OCI-LY3 (cell line): ENCODE data around the gene HIPK2.

Source experiments
- H2AFZ ChIP-seq: fragments of 200-600, 300-600 bp; shearing (Covaris generic); 2 replicates; pipeline ENCODE4 v1.6.0; 2014; ENCODE audit warnings: antibody characterized with exemption, low read depth, low read length
- H3K27ac ChIP-seq: fragments of 200-600, 300-600 bp; sonication (generic); 2 replicates; pipeline ENCODE4 v1.5.1; 2014; ENCODE audit warnings: mild to moderate bottlenecking, low read length, moderate library complexity, mixed read lengths
- H3K27me3 ChIP-seq: fragments of 200-600, 300-600 bp; sonication (generic); 2 replicates; pipeline ENCODE4 v1.6.1; 2014; ENCODE audit warnings: low read depth, low read length, mixed read lengths
- H3K36me3 ChIP-seq: fragments of 200-600, 300-600 bp; sonication (generic); replicated peaks from 2 replicates; pipeline ENCODE3; 2014; ENCODE audit warnings: low read depth, low read length, mixed read lengths
- H3K4me1 ChIP-seq: fragments of 300-600, 200-600 bp; sonication (generic); 2 replicates; pipeline ENCODE4 v1.6.1; 2014; ENCODE audit warnings: low read length, mixed read lengths
- H3K4me2 ChIP-seq: fragments of 200-600, 300-600 bp; sonication (generic); 2 replicates; pipeline ENCODE4 v1.6.1; 2014; ENCODE audit warnings: low read length, mixed read lengths
- H3K4me3 ChIP-seq: fragments of 300-600, 200-600 bp; sonication (generic); 2 replicates; pipeline ENCODE4 v1.5.1; 2014; ENCODE audit warnings: antibody characterized with exemption, mild to moderate bottlenecking, low read length, moderate library complexity
- H3K79me2 ChIP-seq: fragments of 300-600, 200-600 bp; shearing (Covaris generic); 2 replicates; pipeline ENCODE4 v1.6.1; 2014; ENCODE audit warnings: mild to moderate bottlenecking, low read length, mixed read lengths
- H3K9ac ChIP-seq: fragments of 300-600, 200-600 bp; shearing (Covaris generic); 2 replicates; pipeline ENCODE4 v1.6.0; 2014; ENCODE audit warnings: mild to moderate bottlenecking, low read length, moderate library complexity
- H3K9me3 ChIP-seq: fragments of 200-600, 300-600 bp; shearing (Covaris generic); 2 replicates; pipeline ENCODE4 v1.6.1; 2014; ENCODE audit warnings: low read length, mixed read lengths; ENCODE audit not compliant: insufficient read depth
- H4K20me1 ChIP-seq: fragments of 200-600, 300-600 bp; sonication (generic); 2 replicates; pipeline ENCODE4 v1.6.1; 2016; ENCODE audit warnings: low read length, mixed read lengths; ENCODE audit not compliant: insufficient read depth
- EZH2phosphoT487 ChIP-seq: fragments of 200-600 bp; shearing (Covaris generic); IDR thresholded peaks from 2 replicates; pipeline ENCODE4 v1.6.1; 2018; ENCODE audit warnings: antibody characterized with exemption, mixed run types, low read depth
- TF ChIP-seq, protein P1 (sequence below): fragments of 200-600, 300-600 bp; sonication (generic); IDR thresholded peaks from 2 replicates; pipeline ENCODE4 v1.5.1; 2014; ENCODE audit warnings: antibody characterized with exemption, low read length, low read depth

HIPK2 gene

GRCh38 chr7:139534096-139534495 is 243.7 kb downstream of the HIPK2 start:
- Histone ChIP-seq H3K36me3 (no peaks in the 10 kb centered on the region), H4K20me1 (no peaks in the 10 kb centered on the region), H3K27me3 (peaks cover 16% of the 10 kb centered on the region; the same call in 1 of the 2 replicates), H3K79me2 (no peaks in the 10 kb centered on the region), H3K4me3 (no peak overlapping the region), H3K9me3 (no peaks in the 10 kb centered on the region), H3K27ac (no peak overlapping the region), H3K9ac (no peak overlapping the region), H2AFZ (no peak overlapping the region), H3K4me2 (no peak overlapping the region), H3K4me1 (no peaks in the 10 kb centered on the region)
- TF ChIP-seq, protein P1, sequence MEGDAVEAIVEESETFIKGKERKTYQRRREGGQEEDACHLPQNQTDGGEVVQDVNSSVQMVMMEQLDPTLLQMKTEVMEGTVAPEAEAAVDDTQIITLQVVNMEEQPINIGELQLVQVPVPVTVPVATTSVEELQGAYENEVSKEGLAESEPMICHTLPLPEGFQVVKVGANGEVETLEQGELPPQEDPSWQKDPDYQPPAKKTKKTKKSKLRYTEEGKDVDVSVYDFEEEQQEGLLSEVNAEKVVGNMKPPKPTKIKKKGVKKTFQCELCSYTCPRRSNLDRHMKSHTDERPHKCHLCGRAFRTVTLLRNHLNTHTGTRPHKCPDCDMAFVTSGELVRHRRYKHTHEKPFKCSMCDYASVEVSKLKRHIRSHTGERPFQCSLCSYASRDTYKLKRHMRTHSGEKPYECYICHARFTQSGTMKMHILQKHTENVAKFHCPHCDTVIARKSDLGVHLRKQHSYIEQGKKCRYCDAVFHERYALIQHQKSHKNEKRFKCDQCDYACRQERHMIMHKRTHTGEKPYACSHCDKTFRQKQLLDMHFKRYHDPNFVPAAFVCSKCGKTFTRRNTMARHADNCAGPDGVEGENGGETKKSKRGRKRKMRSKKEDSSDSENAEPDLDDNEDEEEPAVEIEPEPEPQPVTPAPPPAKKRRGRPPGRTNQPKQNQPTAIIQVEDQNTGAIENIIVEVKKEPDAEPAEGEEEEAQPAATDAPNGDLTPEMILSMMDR = no peak
- TF ChIP-seq EZH2phosphoT487 = no peak

DNA sequence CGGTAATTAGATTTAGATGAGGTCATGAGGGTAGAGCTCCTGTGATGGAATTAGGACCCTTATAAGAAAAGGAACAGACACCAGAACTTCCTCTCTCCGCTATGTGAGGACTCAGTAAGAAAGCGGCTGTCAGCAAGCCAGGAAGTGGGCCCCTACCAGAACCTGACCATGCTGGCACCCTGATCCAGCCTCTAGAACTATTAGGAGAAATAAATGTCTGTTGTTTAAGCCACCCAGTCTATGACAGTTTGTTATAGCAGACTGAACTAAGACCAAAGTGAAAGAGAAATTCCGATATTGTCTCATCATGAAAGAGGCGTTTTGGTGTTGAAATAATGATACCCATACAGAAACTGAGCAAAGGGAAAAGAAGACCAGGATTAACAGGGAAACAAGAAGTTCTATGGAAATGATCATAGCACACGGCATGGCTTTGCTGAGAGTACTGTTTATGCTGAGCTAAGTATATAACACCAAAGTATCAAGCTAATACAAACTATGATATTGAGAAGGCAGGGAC is 245.1 kb downstream of the HIPK2 start:
- Histone ChIP-seq H3K9ac (no peak overlapping the region), H3K27ac (no peak overlapping the region), H3K79me2 (no peaks in the 10 kb centered on the region), H2AFZ (no peak overlapping the region), H3K4me1 (no peaks in the 10 kb centered on the region), H3K4me2 (no peak overlapping the region), H3K9me3 (no peaks in the 10 kb centered on the region), H4K20me1 (no peaks in the 10 kb centered on the region), H3K4me3 (no peak overlapping the region), H3K27me3 (peaks cover 15% of the 10 kb centered on the region; the same call in 1 of the 2 replicates), H3K36me3 (no peaks in the 10 kb centered on the region)
- TF ChIP-seq, protein P1 = no peak
- no peak for TF ChIP-seq EZH2phosphoT487

DNA sequence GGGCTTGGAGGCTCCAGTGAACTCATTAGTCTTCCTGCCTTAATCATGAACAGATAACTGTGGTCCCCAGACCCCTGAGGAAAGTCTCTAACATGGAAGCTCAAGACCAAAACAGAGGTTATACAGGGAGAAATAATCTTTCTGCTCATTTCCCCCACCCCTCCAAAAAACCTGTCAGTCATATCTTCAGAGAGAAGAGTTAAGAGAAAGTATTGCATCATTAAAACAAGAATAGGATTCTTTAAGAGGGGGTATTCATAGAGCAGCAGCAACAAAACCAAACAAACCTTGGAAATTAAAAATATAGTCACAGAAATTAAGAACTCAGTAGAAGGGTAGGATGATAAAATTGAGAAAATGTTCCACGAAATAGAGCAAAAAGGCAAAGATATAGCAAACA is 246.7 kb downstream of the HIPK2 start:
- no peak for TF ChIP-seq EZH2phosphoT487
- TF ChIP-seq, protein P1 = no peak
- Histone ChIP-seq H3K79me2 (no peaks in the 10 kb centered on the region), H3K4me3 (no peak overlapping the region), H3K27ac (no peak overlapping the region), H3K4me2 (no peak overlapping the region), H3K9me3 (no peaks in the 10 kb centered on the region), H4K20me1 (no peaks in the 10 kb centered on the region), H3K4me1 (no peaks in the 10 kb centered on the region), H2AFZ (no peak overlapping the region), H3K9ac (no peak overlapping the region), H3K27me3 (peaks cover 9% of the 10 kb centered on the region; the same call in 1 of the 2 replicates), H3K36me3 (no peaks in the 10 kb centered on the region)

- Histone ChIP-seq H3K4me1 (no peaks in the 10 kb centered on the region), H3K36me3 (no peaks in the 10 kb centered on the region), H3K4me2 (no peak overlapping the region), H2AFZ (no peak overlapping the region), H3K27ac (no peak overlapping the region), H3K27me3 (peaks cover 3% of the 10 kb centered on the region; the same call in 1 of the 2 replicates), H3K9ac (no peak overlapping the region), H4K20me1 (no peaks in the 10 kb centered on the region), H3K9me3 (no peaks in the 10 kb centered on the region), H3K4me3 (no peak overlapping the region), H3K79me2 (no peaks in the 10 kb centered on the region)
- TF ChIP-seq, protein P1 = no peak
- TF ChIP-seq EZH2phosphoT487 = no peak
These were observed 250.9 kb downstream of the HIPK2 start for GRCh38 chr7:139526578-139527544.
